Small intestine (tissue), 7 donors: ENCODE results near the gene BAG5. TPM values are rescaled to one million over a fixed set of nuclear protein-coding genes. Genes with fewer than 3 reads are reported as not detected.

Experiments used
- DNase-seq, 2 donors: peaks; one replicate each; pipeline versions ENCODE4 v3.0.0 to v3.0.0-alpha.2; 2013
- FAIRE-seq: peaks from 2 replicates; lab custom pipeline; 2012; peaks lifted over from hg19 to GRCh38; lab: Jason Lieb, UNC
- H3K27ac ChIP-seq, 3 donors: one replicate each; pipeline ENCODE4 v1.5.1; 2013; ENCODE audit warnings: low read length in 2 of 3, mild to moderate bottlenecking in 2 of 3, control low read depth in 1 of 3, inconsistent platforms in 1 of 3, low read depth in 1 of 3, moderate library complexity in 1 of 3
- H3K27me3 ChIP-seq, 3 donors: one replicate each; pipeline ENCODE4 v1.6.1; 2013; ENCODE audit warnings: low read length in 3 of 3, inconsistent platforms in 1 of 3; ENCODE audit not compliant: control insufficient read depth in 3 of 3, insufficient read depth in 3 of 3
- H3K36me3 ChIP-seq, 3 donors: one replicate each; pipeline ENCODE4 v1.6.1; 2013; ENCODE audit warnings: low read length in 3 of 3, inconsistent platforms in 1 of 3, low read depth in 1 of 3, mild to moderate bottlenecking in 1 of 3, moderate library complexity in 1 of 3; ENCODE audit not compliant: control insufficient read depth in 3 of 3, insufficient read depth in 2 of 3
- H3K4me1 ChIP-seq, 3 donors: one replicate each; pipeline ENCODE4 v1.6.1; 2013; ENCODE audit warnings: low read length in 2 of 3, inconsistent platforms in 1 of 3, low read depth in 1 of 3, mild to moderate bottlenecking in 1 of 3, moderate library complexity in 1 of 3; ENCODE audit not compliant: control insufficient read depth in 3 of 3, insufficient read depth in 2 of 3
- H3K4me3 ChIP-seq, 3 donors: one replicate each; pipeline ENCODE4 v1.5.1; 2013; ENCODE audit warnings: low read length in 3 of 3, control low read depth in 1 of 3, inconsistent platforms in 1 of 3, low read depth in 1 of 3, mild to moderate bottlenecking in 1 of 3, moderate library complexity in 1 of 3
- H3K9me3 ChIP-seq, 2 donors: one replicate each; pipeline ENCODE4 v1.6.1; 2013; ENCODE audit warnings: low read depth in 1 of 2, low read length in 1 of 2; ENCODE audit not compliant: control insufficient read depth in 2 of 2, insufficient read depth in 1 of 2
- WGBS, 3 donors: extraction: QIAGEN DNeasy Blood & Tissue Kit; methylation state at CpG; one replicate each; pipeline ENCODE4 v1.1.7; 2013; 5-methylcytosine and 5-hydroxymethylcytosine counted together
- polyA plus RNA-seq, 4 donors: library from polyadenylated mRNA; stranded (reverse) in 3 of 4; unstranded in 1 of 4; fragments of 200-250 nt in 3 of 4; fragments of 120-200 nt in 1 of 4; gene quantifications; one replicate each; pipeline versions ENCODE4 v1.2.1 to v1.2.3, GENCODE V29; 2013
- donor health status: healthy with polysubstance abuse.
- donor health status: control.
- donor health status: control.
- donor health status: Bipolar disorder and iron deficiency.
- donor health status: healthy.

Gene BAG5
- polyA plus RNA-seq, 4 donors, result 8.5 to 21.8 (median 12.6) TPM

DNA sequence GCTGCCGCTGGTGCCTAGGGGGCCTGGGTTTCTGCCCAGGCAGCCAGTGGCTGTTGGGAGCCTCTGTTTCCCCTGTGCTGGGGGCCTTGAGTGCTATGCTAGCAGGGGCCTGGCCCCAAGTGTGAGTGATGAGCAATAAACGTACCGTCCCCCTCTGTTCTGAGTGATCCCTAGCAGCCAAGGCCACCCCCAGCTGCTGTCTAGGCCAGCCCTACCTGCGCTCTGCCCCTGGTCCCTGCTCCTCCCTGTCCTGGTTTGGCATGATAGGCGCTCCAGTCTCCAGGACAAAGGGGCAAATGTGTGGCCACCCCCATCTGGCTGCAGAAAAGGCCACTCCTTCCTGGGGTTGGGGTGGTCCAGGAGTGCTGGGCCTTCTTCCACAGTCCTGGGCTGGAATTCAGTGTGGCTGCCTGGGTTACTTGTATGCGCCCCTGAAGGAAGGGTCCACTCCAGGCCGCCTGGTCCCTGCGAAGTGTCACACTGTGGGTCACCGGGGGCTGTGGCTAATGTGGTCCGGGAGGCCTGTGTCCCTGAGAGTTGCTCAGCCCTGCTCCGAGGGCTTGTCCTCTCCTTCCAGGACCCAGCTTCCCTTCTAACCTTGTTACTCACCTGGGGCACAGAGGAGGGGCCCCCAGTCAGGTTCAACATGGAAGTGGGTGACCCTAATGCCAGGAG is 26.4 kb downstream of the BAG5 start:
- Histone ChIP-seq H3K4me1 (peaks cover 0 to 40% (median 0%) of the 10 kb centered on the region in 3 donors), H3K9me3 (no peaks in the 10 kb centered on the region), H3K27ac (no peak overlapping the region), H3K36me3 (peaks cover 0 to 66% (median 0%) of the 10 kb centered on the region in 3 donors), H3K4me3 (no peak overlapping the region), H3K27me3 (no peaks in the 10 kb centered on the region)
- no peak for FAIRE-seq
- WGBS, 3 donors, result 82 to 90% (median 88%) methylated on average over 11 of the region's 11 CpGs
- no peak for DNase-seq

DNA sequence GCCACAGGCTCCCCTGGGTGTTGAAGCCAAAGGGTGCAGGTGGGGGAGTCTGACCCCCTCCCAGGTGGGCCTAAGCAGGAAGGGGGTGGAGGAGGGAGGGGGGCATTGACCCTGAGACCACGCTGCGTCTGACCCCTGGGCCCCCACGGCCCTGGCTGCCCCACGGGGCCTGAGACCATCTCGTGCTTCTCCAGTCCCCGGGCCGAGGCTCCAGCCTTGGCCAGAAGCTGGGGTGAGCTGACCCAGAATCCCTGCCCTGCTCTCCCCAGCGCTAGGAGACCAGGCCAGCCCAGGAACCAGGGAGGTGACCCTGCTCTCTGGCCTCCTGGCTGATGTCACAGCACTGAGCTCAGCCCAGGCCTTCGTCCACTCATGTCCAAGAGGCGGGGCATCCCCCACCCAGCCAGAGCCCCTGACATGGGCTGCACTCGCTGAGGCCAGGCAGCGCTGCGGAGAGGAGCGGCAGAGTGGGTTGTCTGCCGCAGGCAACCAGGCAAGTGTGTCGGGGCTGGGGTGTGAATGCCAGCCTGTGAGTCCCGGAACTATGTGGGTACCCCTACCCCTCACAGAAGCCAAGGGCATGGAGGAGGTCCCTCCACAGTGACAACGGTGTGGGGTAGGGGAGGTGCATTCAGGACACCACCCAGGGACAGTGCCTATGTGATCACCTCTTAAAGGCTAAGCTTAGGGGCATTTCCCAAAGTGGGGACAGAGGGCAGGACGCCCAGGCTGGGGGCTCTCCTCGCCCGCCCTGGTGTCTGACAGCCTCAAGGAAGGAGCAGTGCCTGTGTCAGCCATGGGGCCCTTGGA is 27.2 kb downstream of the BAG5 start:
- Histone ChIP-seq H3K9me3 (no peaks in the 10 kb centered on the region), H3K4me3 (no peak overlapping the region), H3K27me3 (no peaks in the 10 kb centered on the region), H3K27ac (peak overlapping the region in 1 of 3 donors; percentile 33), H3K36me3 (peaks cover 0 to 74% (median 0%) of the 10 kb centered on the region in 3 donors), H3K4me1 (peaks cover 0 to 41% (median 0%) of the 10 kb centered on the region in 3 donors)
- DNase-seq, result no peak
- 79 to 91% (median 90%) methylated on average over 19 to 21 of the region's 21 CpGs for WGBS, 3 donors
- FAIRE-seq, result no peak

DNA sequence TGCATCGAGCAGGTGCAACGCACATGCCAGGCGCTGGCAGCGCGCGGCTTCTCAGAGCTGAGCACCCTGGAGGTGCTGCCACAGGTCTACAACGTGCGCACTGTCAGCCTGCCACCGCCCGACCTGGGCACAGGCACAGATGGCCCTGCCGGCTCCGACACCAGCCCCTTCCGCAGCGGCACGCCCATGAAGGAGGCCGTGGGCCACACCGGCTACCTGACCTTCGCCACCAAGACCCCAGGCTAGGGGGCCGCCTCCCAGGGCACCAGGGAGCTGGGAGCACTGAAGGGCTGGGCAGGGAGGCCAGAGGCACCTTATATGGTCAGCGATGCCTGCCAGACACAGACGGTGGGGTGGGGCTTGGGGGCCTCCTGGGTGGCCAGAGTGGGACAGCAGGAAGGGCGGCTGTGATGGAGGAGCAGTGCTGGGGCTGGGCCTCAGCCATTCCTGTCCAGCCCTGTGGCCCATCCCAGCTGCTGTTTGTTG is 27.8 kb downstream of the BAG5 start:
- peaks cover 0 to 79% (median 0%) of the 10 kb centered on the region in 3 donors for H3K36me3 ChIP-seq
- peak overlapping the region in 2 of 3 donors; percentile 8 to 62 for H3K27ac ChIP-seq
- FAIRE-seq, result no peak

DNA sequence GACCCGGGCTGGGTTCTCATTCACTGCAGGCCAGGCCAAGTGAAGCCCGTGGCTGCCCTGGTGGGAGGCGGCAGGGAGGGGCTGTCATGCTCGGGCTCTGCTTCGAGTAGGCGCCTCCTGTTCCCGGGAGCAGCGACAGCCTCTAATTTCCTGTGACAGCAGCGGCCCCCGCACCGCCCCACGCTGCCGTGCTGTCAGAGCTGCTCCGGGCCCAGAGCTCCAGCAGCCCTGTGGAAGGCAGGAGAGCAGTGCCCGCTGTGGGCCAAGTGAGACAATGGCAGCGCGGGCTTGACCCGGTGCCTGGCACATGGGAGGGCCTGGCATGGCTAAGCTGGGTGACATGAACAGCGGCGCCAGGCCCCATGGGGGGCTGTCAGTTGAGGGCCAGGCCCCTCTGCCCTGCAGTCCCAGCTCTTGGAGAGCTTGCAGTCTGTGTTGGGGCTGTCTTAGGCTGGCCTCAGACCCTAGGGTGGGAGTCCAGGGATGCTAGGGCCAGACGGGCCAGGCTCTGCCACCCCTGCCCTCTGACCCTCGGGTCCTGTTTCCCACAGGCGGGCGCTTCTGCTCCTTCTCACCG is 28.4 kb downstream of the BAG5 start:
- 85 to 89% (median 89%) methylated on average over 18 to 25 of the region's 25 CpGs for WGBS, 3 donors
- Histone ChIP-seq H3K27ac (peak overlapping the region in 1 of 3 donors; percentile 62), H3K4me3 (no peak overlapping the region), H3K9me3 (no peaks in the 10 kb centered on the region), H3K27me3 (no peaks in the 10 kb centered on the region), H3K36me3 (peaks cover 0 to 79% (median 0%) of the 10 kb centered on the region in 3 donors), H3K4me1 (peaks cover 0 to 46% (median 0%) of the 10 kb centered on the region in 3 donors)
- DNase-seq, result no peak
- FAIRE-seq, result no peak

More for the DNA sequence above, 27.8 kb downstream of the BAG5 start:
- DNase-seq, result no peak
- whole genome bisulfite sequencing, 3 donors, result 85 to 92% (median 88%) methylated on average over 21 to 22 of the region's 22 CpGs
- Histone ChIP-seq H3K4me1 (peaks cover 0 to 43% (median 0%) of the 10 kb centered on the region in 3 donors), H3K27me3 (no peaks in the 10 kb centered on the region), H3K9me3 (no peaks in the 10 kb centered on the region), H3K4me3 (no peak overlapping the region)

DNA sequence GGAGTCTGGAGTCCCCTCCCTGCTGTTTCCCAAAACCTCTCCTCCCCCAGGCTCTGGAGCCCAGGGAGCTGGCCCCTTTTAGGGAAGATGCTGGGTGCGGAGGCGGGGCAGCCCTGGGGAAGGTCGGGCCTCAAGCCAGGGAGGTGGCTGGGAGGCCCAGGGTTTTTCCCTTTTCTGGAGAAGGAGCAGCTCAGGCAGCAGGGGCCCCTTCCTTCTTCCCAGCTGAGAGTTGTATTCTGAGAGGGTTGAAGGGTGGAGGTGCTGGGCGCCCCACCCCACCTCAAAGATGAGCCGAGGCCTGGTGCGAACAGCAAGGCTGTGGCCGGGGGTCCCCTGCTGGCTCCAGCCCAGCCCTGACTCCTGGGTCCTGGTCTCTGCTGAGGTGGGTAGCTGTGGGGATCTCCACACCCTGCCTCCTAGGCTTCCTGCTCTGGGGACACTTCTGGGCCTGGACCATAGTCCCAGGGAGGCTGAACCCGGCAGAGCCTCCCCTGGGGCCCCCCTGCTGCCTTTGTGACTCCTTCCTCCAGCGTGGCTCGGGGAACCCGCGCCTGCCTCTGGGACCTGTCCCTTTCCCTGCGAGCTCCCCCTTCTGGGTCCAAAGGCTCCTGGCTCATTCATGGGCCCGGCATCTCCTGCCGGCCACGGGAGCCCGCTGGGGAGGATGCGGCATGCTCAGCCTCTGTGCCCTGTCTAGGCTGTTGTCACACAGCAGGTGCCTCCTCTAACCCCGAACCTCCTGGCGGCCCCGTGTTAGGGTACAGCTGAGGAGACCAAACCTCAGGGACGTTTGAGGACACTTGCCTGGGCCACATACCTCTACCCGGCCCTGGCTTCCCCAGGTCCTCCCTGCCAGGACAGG is 29.1 kb downstream of the BAG5 start:
- FAIRE-seq (no peak), DNase-seq (no peak)
- H3K9me3 ChIP-seq, result no peaks in the 10 kb centered on the region
- H3K4me1 ChIP-seq, result peaks cover 0 to 49% (median 0%) of the 10 kb centered on the region in 3 donors
- peaks cover 0 to 79% (median 0%) of the 10 kb centered on the region in 3 donors for H3K36me3 ChIP-seq
- WGBS, 3 donors, result 77 to 79% (median 78%) methylated on average over 20 to 23 of the region's 23 CpGs
- H3K27me3 ChIP-seq, result no peaks in the 10 kb centered on the region
- no peak overlapping the region for H3K4me3 ChIP-seq
- H3K27ac ChIP-seq, result peak overlapping the region in 1 of 3 donors; percentile 62

DNA sequence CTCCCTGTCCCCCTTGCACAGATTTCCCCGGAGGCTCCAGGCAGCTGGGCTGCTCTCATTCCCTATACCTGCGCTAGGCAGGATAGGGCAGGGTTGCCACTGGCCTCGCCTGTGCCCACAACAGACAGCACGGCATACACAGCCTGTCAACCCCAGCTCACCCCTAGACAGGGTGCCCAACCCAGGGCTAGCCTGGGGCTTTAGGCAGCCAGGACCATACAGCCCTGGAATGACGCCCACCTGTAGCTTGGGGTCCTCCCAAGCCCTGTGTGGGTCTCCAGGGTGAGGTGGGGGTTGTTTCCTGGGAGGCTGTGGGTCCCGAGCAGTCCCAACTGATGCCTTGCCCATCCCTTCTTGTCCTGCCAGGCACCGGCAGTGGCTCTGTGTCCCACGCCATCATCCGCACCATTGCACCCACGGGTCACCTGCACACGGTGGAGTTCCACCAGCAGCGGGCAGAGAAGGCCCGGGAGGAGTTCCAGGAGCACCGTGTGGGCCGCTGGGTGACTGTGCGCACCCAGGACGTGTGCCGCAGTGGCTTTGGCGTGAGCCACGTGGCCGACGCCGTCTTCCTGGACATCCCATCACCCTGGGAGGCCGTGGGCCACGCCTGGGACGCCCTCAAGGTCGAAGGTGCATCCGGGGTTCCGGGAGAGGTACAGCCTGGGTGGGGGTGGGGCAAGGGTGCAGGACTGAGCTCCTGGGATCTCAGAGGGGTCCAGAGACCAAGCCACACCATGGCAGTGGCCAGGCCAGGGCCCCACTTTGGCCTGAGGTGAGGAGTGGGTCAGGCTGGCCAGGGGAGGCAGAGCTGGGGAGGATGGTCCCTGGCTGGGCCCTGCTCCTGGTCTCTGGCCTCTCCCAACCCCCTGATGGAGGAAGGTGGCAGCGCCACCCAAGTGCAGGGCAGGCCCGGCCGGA is 30.0 kb downstream of the BAG5 start:
- Histone ChIP-seq H3K27me3 (no peaks in the 10 kb centered on the region), H3K4me1 (peaks cover 0 to 58% (median 0%) of the 10 kb centered on the region in 3 donors), H3K36me3 (peaks cover 0 to 74% (median 0%) of the 10 kb centered on the region in 3 donors), H3K9me3 (no peaks in the 10 kb centered on the region), H3K27ac (peak overlapping the region in 1 of 3 donors; percentile 62), H3K4me3 (no peak overlapping the region)
- no peak for FAIRE-seq
- 71 to 80% (median 79%) methylated on average over 31 to 32 of the region's 32 CpGs for WGBS, 3 donors
- no peak for DNase-seq
